WTC11 (cell line): ENCODE results near the gene SLC10A2. TPM values are rescaled to one million over a fixed set of nuclear protein-coding genes. Genes with fewer than 3 reads are reported as not detected.

Experiments used
- ATAC-seq: fragments of 200-7000 bp; cut with Tn5 transposase; 2 replicates; pipeline ENCODE4 v1.10.0; 2021; ENCODE audit warnings: mild to moderate bottlenecking, moderate library complexity
- CTCF ChIA-PET: fragments of 300-600 bp; sonication (Branson Sonifier 250); formaldehyde crosslinking; loops from one replicate; lab custom pipeline; 2021; ENCODE audit warnings: antibody characterized with exemption; lab: Charles Lee
- POLR2A ChIA-PET: fragments of 350-600 bp; sonication (Branson Sonifier 250); formaldehyde crosslinking; loops from one replicate; lab custom pipeline; 2021; ENCODE audit warnings: antibody characterized with exemption; lab: Charles Lee
- DNase-seq: peaks from one replicate; pipeline ENCODE4 v3.0.0; 2021; ENCODE audit warnings: low spot score
- H3K27ac Mint-ChIP-seq: 2 replicates; pipeline ENCODE4 v1.8.0; 2021; ENCODE audit warnings: mixed read lengths
- H3K27me3 Mint-ChIP-seq: 2 replicates; pipeline ENCODE4 v1.8.0; 2021; ENCODE audit warnings: low read depth, mild to moderate bottlenecking, moderate library complexity, mixed read lengths
- H3K36me3 Mint-ChIP-seq: 2 replicates; pipeline ENCODE4 v1.8.0; 2021; ENCODE audit warnings: mixed read lengths
- H3K4me1 Mint-ChIP-seq: 2 replicates; pipeline ENCODE4 v1.8.0; 2022; ENCODE audit warnings: mixed read lengths
- H3K4me3 Mint-ChIP-seq: 2 replicates; pipeline ENCODE4 v1.8.0; 2021; ENCODE audit warnings: mild to moderate bottlenecking, moderate library complexity, mixed read lengths
- H3K9me3 Mint-ChIP-seq: 2 replicates; pipeline ENCODE4 v1.8.0; 2021; ENCODE audit warnings: mixed read lengths
- AFF4 ChIP-seq: sonication (generic); formaldehyde crosslinking; IDR thresholded peaks from 2 replicates; pipeline ENCODE4 v1.8.1; 2023; ENCODE audit warnings: mild to moderate bottlenecking, missing genetic modification reagents, borderline replicate concordance
- ATF1 ChIP-seq: sonication (generic); formaldehyde crosslinking; IDR thresholded peaks from 2 replicates; pipeline ENCODE4 v1.8.1; 2023; ENCODE audit warnings: mild to moderate bottlenecking, moderate library complexity, missing genetic modification reagents
- CREM ChIP-seq: sonication (generic); formaldehyde crosslinking; IDR thresholded peaks from 2 replicates; pipeline ENCODE4 v1.8.1; 2022; ENCODE audit warnings: mild to moderate bottlenecking, missing genetic modification reagents, moderate library complexity
- IRF2 ChIP-seq: sonication (generic); formaldehyde crosslinking; IDR thresholded peaks from 2 replicates; pipeline ENCODE4 v1.8.0; 2022; ENCODE audit warnings: low read depth, missing genetic modification reagents, borderline replicate concordance
- JUN ChIP-seq: sonication (generic); formaldehyde crosslinking; IDR thresholded peaks from 2 replicates; pipeline ENCODE4 v1.8.0; 2023; ENCODE audit warnings: mild to moderate bottlenecking, missing genetic modification reagents
- MLX ChIP-seq: sonication (generic); formaldehyde crosslinking; IDR thresholded peaks from 2 replicates; pipeline ENCODE4 v1.8.1; 2023; ENCODE audit warnings: mild to moderate bottlenecking, missing genetic modification reagents, moderate library complexity
- NR1H2 ChIP-seq: sonication (generic); formaldehyde crosslinking; IDR thresholded peaks from 2 replicates; pipeline ENCODE4 v1.9.0; 2021; ENCODE audit warnings: mild to moderate bottlenecking, moderate library complexity, missing genetic modification reagents
- SOX15 ChIP-seq: fragments of 250-450 bp; sonication (Bioruptor Pico); IDR thresholded peaks from 2 replicates; pipeline ENCODE4 v1.9.0; 2021; ENCODE audit warnings: mild to moderate bottlenecking
- STAT6 ChIP-seq: sonication (generic); formaldehyde crosslinking; conservative IDR thresholded peaks from 2 replicates; pipeline ENCODE4 v1.8.1; 2023; ENCODE audit warnings: mild to moderate bottlenecking, low read depth, missing genetic modification reagents, moderate library complexity
- TEAD1 ChIP-seq: sonication (generic); formaldehyde crosslinking; IDR thresholded peaks from 2 replicates; pipeline ENCODE4 v1.8.0; 2022; ENCODE audit warnings: mild to moderate bottlenecking, missing genetic modification reagents
- ZNF121 ChIP-seq: sonication (generic); formaldehyde crosslinking; IDR thresholded peaks from 2 replicates; pipeline ENCODE4 v1.8.0; 2023; ENCODE audit warnings: missing genetic modification reagents
- total RNA-seq: library from RNA; stranded (reverse); gene quantifications from 3 replicates; pipeline ENCODE4 v1.2.3, GENCODE V29; 2021
- TF ChIP-seq, protein P1 (sequence below): sonication (generic); formaldehyde crosslinking; IDR thresholded peaks from 2 replicates; pipeline ENCODE4 v1.8.0; 2023; ENCODE audit warnings: missing genetic modification reagents, mild to moderate bottlenecking, borderline replicate concordance

Gene SLC10A2
- total RNA-seq, 1 experiment from 2014 or later: not detected

DNA sequence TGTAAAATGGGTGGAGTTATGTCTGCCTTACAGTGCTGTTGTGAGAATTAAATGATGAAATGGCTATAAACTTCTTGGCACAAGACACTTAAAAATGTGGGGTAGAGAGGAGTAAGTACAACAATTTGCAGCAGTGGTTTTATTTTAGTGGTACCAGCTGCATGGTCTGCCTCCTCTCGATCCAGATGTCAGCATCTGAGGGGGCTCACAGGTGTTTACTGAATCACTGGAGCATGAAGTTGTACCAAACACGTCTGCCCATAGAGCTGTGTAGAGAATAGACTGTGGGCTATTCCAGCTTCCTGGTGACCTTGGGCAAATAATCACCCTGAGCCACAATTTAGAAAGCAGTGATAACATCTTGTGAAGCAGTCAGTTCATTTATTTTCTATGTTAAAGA, 11.1 kb downstream of the SLC10A2 start:
- no peak for DNase-seq
- no peak overlapping the region for H3K4me3 Mint-ChIP-seq

More for the DNA sequence above, 11.1 kb downstream of the SLC10A2 start:
- ATAC-seq: no peak
- ChIA-PET POLR2A (no interaction called here), CTCF (no interaction called here)
- Mint-ChIP-seq H3K9me3 (peaks cover 42% of the 10 kb centered on the region), H3K36me3 (peaks cover 24% of the 10 kb centered on the region), H3K4me1 (no peaks in the 10 kb centered on the region), H3K27me3 (no peaks in the 10 kb centered on the region), H3K27ac (no peak overlapping the region)
- no peak for TF ChIP-seq NR1H2 (CRISPR knock-in tag)
- TF ChIP-seq ZNF121 (CRISPR knock-in tag): no peak
- no peak for TF ChIP-seq IRF2
- no peak for TF ChIP-seq AFF4 (CRISPR knock-in tag)
- TF ChIP-seq ATF1 (CRISPR knock-in tag): no peak
- TF ChIP-seq STAT6 (CRISPR knock-in tag): no peak
- TF ChIP-seq JUN (CRISPR knock-in tag): no peak
- no peak for TF ChIP-seq MLX (CRISPR knock-in tag)
- no peak for TF ChIP-seq CREM (CRISPR knock-in tag)
- TF ChIP-seq, protein P1, sequence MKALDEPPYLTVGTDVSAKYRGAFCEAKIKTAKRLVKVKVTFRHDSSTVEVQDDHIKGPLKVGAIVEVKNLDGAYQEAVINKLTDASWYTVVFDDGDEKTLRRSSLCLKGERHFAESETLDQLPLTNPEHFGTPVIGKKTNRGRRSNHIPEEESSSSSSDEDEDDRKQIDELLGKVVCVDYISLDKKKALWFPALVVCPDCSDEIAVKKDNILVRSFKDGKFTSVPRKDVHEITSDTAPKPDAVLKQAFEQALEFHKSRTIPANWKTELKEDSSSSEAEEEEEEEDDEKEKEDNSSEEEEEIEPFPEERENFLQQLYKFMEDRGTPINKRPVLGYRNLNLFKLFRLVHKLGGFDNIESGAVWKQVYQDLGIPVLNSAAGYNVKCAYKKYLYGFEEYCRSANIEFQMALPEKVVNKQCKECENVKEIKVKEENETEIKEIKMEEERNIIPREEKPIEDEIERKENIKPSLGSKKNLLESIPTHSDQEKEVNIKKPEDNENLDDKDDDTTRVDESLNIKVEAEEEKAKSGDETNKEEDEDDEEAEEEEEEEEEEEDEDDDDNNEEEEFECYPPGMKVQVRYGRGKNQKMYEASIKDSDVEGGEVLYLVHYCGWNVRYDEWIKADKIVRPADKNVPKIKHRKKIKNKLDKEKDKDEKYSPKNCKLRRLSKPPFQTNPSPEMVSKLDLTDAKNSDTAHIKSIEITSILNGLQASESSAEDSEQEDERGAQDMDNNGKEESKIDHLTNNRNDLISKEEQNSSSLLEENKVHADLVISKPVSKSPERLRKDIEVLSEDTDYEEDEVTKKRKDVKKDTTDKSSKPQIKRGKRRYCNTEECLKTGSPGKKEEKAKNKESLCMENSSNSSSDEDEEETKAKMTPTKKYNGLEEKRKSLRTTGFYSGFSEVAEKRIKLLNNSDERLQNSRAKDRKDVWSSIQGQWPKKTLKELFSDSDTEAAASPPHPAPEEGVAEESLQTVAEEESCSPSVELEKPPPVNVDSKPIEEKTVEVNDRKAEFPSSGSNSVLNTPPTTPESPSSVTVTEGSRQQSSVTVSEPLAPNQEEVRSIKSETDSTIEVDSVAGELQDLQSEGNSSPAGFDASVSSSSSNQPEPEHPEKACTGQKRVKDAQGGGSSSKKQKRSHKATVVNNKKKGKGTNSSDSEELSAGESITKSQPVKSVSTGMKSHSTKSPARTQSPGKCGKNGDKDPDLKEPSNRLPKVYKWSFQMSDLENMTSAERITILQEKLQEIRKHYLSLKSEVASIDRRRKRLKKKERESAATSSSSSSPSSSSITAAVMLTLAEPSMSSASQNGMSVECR (CRISPR knock-in tag): no peak
- no peak for TF ChIP-seq SOX15 (CRISPR knock-in tag)
- no peak for TF ChIP-seq TEAD1
